Measurements from ENCODE around the gene MPP3.
"Not testable (repeated sequence)": the region's sequence is repeated elsewhere in the genome, so short reads cannot be mapped to it uniquely, and the experiment has no call there.

MPP3 gene

GRCh38 chr17:43860927-43861622, 28.1 kb upstream of the MPP3 start:
- DNase-seq = no peak

DNA sequence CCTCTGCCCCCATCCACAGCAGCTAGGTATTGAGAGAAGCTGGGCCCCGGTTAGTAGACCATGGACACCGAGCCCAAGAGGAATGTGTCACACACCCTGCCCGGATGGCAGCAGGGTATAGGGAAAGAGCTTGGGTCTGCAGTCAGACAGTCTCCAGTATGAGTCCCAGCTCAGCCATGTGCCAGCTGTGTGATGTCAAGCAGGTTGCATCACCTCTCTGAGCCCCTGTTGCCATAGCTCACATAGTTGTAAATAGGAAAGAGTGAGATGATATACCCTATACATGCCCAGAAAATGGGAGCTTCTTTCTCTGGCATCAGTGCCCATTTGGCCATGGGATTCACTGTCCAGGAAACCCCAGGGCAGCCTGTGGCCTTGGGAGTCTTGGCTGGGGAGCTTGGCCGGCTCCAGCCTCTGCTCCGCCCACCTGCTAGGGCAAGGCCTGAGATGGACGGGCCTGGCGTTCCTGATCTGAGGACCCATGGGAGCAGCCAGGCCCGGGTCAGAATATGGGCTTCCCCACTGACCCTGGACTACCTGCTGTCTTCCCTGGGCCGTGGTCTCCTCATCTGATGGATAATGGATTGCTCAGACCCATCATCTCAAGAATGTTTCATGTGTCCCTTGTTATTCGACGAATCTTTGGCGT, 27.3 kb upstream of the MPP3 start:
- no peak for DNase-seq

DNA sequence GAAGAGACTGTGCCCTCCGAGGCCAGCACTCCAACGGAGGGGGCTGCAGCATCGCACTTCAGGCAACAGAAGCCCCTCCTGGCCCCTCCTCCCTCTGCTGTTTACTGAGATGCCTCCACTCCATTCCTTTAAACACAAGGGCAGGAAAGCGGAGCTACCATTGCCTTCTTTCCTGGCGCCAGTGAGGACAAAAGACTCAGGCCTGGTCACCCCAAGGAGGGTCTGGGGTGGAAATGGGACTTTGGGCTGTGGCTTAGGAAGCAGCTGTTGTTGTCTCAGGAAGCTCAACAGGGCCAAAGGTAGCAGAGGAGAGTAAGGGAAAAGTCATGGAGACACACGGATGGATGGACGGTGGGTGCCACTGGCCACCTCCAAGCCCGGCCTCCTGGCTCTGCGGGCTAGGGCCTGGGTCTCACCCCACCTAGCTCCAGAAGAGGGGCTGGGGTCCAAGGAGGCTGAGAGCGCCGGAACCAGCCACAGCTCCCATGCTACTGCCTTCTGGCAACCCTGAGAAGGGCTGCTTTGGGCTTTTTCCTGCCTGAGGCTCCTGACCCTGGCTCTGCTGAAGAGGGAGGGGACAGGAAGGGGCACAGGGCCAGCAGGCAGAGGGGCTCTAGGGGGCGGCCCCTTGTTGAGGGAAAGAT, 25.1 kb upstream of the MPP3 start:
- DNase-seq = no peak

DNA sequence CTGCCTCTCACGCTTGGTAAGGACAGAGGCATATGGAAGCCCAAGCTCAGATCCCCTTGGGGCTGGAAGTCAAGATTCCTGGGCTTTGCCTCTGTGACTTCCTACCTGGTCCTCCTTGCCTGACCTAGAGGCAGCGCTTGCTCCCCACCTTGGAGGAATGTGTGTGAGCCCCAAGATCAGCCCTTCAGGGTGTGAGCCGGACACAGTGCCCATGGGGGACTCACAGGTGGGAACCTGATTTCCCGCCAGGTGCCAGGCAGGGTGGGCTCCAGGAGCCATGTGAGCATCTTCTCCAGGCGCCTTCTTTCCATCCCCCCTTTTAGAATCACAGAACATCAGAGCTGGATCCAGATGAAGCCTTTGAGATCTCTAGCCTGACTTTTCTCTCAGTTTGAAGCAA, 24.2 kb upstream of the MPP3 start:
- no peak for DNase-seq

- DNase-seq = no peak
Observed at GRCh38 chr17:43856141-43856540, 23.2 kb upstream of the MPP3 start.

GRCh38 chr17:43855061-43855460, 22.1 kb upstream of the MPP3 start:
- DNase-seq = no peak

DNA sequence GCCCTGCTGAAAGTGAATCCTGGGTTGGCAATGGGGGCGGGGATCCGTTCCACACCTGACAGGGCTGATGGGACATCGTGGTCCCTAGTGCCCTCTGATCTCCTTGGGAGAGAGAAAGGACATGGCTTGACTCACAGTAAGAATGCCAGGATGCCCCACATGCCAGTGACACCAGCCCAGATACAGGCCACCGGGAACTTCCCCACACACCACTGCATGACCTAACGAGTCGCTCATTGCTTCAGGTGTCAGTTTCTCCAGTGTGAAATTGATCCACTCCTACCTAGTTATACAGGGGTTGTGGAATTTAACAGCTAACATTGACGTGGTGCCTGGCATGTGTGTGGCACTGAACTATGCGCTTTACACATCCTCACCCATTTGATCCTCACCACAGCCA, 21.6 kb upstream of the MPP3 start:
- DNase-seq = no peak

- no peak for DNase-seq
Observed at GRCh38 chr17:43853546-43853945, 20.6 kb upstream of the MPP3 start.

- DNase-seq = no peak
Observed at GRCh38 chr17:43852571-43852970, 19.6 kb upstream of the MPP3 start.

GRCh38 chr17:43849116-43849515, 16.2 kb upstream of the MPP3 start:
- no peak for DNase-seq

DNA sequence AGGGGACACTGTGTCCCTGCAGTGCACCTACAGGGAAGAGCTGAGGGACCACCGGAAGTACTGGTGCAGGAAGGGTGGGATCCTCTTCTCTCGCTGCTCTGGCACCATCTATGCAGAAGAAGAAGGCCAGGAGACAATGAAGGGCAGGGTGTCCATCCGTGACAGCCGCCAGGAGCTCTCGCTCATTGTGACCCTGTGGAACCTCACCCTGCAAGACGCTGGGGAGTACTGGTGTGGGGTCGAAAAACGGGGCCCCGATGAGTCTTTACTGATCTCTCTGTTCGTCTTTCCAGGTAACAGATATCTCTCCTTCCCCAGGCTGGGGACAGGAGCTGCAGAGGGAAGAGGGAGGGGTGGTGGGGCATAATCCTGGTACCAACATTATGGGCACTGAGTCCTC, 15.7 kb upstream of the MPP3 start:
- DNase-seq = no peak

DNA sequence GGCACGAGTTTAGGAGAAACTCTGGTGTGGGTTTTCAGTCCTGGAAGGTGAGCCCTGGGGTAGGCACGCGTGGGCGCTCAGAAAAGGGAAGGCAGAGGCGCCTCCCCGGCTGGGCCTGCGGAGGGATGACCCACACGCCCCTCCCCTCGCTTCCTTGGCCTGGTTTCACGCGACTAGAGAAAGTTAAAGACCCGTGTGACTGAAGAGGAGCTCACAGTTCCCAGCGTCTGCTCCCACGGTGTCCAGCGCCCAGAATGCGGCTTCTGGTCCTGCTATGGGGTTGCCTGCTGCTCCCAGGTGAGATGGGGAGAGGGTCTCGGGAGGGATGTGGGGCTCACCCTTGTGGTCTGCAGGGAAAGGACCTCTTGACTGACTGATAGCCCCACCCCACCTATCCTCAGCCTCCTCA, 14.0 kb upstream of the MPP3 start, which contains the start of gene CD300LG:
Gene CD300LG, plus strand, starts transcription at position 214 of the 409 bp plus-strand sequence. Its CDS starts 41 bp downstream, at position 255.
- DNase-seq = no peak

GRCh38 chr17:43846221-43846712, 13.3 kb upstream of the MPP3 start:
- DNase-seq = no peak

GRCh38 chr17:43845766-43846165, 12.8 kb upstream of the MPP3 start:
- DNase-seq = no peak

DNA sequence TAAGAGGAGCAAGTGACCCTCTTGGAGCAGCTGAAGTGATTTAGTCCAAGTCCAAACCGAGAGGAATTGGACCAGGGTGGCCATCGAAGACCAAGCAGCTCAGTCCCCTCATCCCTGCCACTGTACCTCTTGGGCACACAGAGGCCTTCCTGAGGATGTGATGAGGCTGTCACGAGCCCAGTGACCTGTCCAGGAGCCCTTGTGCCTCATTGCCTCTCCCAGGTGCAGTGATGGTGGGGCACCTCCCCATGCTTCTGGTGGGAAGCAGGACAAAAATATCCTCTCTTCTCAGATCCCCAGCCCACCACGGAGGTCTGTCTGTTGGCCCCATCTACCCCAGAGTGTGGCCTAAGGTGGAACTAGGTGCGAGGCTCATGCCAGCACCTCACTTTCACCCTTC, 11.3 kb upstream of the MPP3 start:
- DNase-seq = no peak

GRCh38 chr17:43842975-43843325, 10.0 kb upstream of the MPP3 start:
- no peak for DNase-seq

DNA sequence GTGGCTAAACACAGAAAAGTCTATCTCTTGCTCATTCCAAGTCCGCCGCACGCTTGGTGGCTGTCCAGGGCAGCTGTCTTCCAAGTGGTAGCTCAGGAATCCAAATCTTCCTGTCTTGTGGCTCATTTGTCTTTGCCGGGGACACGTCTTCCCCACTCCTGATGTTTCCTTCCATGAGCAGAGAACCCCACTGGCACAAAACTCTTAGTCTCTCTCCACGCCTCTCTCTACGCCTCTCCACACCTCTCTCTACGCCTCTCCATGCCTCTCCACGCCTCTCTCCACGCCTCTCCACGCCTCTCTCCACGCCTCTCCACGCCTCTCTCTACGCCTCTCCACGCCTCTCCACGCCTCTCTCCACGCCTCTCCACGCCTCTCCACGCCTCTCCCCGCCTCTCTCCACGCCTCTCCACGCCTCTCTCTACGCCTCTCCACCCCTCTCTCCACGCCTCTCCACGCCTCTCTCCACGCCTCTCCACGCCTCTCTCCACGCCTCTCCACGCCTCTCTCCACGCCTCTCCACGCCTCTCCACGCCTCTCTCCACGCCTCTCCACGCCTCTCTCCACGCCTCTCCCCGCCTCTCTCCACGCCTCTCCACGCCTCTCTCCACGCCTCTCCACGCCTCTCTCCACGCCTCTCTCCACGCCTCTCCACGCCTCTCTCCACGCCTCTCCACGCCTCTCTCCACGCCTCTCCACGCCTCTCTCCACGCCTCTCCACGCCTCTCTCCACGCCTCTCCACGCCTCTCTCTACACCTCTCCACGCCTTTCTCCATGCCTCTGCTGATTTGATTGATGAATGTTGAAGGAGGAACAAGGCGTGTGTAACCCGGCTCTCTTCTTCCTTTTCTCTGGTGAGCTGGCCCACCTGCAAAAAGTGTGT, 9.4 kb upstream of the MPP3 start:
- not testable (repeated sequence) for DNase-seq

- no peak for DNase-seq
Observed at GRCh38 chr17:43841282-43841681, 8.3 kb upstream of the MPP3 start.

DNA sequence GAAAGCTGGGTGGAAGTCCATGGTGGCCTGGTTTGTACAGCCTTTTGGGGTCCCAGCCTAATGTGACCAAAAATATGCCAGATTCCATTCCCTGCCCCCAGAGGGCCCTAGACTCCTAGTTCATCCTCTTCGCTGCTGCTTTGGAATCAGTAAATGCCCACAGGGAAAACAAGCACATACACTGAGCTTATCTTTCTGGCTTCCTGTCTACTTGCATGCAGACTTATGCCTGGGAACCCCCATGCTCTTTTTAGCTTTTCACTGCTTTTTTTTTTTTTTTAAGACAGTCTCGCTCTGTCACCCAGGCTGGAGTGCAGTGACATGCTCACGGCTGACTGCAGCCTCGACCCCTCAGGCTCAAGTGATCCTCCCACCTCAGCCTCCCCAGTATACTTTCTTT, 7.9 kb upstream of the MPP3 start:
- no peak for DNase-seq

GRCh38 chr17:43839670-43840108, 6.7 kb upstream of the MPP3 start:
- DNase-seq = peak; percentile 86

GRCh38 chr17:43834106-43834505, 1.2 kb upstream of the MPP3 start:
- no peak for DNase-seq

DNA sequence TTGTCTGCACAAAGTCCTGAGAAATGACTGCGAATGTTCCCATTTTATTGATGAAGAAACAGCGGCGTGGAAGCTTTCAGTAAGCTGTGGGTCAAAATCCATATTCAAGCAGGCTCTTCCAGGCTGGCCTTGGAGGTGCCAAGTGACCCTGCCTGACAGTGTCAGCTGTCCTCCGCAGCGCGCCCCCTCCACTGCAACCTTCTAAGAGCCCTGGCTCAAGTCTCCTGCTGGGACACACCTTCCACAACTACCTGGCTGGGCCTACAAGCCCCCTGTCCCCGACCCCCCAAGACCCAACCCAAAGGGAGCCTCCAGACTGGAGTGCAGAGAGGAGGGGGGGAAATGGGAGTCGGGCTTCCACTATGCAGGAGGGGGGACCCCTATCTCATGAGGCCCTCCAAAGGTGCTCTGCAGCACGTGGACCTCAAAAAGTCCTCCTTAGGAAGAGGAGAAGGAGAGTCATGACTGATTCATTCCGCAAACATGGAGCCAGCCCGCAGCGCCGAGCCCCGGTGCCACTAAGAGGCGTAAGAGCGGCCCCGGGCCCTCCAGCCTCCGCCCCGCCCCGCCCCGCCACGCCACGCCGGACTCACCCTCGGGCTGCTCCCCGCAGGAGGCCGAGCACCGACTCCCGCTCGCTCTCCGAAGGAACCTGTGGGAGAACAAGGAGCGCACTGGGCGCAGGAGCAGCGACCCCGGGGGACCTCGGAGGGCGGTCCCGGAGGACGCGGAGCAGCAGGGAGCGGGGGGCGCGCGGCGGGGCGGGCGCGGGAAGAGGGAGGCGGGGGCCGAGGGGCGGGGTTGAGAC, 574 bp downstream of the MPP3 start:
- no peak for DNase-seq
